DMS114 treated with DMSO at 0.1 percent for 48 hours (cell line): Measurements from ENCODE around the gene GDF10.

Source experiments
- DNase-seq: peaks from one replicate; lab custom pipeline; 2025; ENCODE audit not compliant: unreplicated experiment; lab: John Stamatoyannopoulos, UW

GDF10 gene

DNA sequence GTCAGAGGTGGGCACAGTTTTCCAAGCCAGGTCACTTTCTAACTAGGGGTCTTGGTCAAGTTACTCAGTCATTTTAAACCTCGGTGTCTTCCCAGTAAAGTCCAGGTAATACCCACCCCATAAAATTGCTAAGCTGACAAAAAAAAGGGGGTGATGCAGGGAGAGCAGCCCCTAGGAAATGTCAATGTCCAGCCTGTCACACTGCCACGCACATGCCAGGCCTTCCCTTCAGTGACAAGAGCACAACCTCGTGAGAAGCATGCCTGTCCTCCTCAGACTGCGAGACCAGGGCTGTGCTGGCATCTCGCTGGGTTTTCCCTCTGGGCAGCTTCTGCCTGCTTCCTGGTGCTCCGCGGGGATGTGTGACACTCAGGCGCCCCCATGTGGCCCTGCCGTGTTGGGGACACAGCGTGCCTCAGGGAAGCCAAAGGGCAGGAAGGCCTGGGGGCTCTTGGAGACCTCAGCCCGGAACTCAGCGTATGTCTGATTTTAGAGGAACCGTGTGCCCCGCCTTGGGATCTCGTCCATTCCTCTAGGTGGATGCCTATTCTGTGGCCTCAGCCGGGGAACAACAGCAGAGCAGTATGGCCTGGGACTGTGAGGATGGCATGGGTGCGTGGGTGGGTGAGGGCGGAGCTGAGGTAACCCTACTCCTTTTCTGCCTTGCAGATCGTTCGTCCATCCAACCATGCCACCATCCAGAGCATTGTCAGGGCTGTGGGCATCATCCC is 12.1 kb downstream of the GDF10 start:
- DNase-seq = peak; percentile 57

DNA sequence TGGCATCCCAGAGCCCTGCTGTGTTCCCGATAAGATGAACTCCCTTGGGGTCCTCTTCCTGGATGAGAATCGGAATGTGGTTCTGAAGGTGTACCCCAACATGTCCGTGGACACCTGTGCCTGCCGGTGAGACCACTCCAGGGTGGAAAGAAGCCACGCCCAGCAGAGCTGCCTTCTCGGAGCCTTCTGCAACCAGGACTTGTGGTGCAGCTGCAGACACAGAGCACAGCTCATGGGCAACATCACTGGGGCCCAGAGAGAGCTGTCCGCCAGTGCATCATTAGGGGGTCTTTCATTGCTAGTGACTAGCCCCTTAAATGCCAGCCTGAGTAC is 12.6 kb downstream of the GDF10 start:
- no peak for DNase-seq

DNA sequence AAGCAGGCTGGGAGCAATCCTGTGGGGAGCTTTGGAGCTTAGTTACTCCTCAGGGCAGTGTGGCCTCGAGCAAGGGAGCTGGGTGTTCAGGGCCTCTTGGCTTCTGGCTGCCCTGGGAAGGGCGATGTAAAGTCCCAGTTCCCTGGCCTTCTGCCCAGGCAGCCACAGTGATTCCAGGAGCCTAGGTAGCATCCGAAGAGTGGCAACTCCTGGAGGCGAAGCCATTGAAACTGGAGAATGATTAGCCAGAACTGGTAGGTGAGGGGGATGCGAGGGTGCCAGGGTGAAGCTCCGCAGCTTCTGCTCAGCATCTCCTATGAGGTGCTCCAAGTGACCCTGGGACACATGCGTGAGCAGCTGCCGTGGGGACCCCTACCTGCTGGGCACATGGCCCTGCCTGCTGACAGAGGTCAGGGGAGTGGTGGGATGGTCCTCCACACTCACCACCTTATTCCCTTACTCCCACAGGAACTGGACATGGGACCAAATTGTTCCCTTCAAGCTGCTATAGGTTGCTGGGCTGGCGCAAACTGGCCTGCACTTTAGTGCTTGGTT is 14.5 kb downstream of the GDF10 start:
- DNase-seq = no peak

DNA sequence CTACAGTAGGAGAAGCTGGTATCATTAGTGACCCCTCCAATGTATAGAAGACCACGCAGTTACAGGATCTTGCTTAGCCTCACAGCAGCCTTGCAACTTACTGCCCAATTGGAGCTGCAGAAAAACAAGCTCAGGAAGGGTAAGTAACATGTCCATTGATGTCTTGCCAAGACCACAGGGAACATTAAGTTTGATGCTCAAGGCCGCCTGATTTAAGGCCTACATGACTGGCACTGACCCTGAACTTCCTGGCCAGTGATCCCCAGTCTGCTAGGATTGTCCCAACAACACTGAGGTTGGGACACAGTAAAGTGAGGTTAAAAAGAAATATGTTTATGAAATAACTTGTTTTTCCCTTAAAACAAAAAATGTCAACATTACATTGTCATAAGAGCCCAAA is 15.4 kb downstream of the GDF10 start:
- no peak for DNase-seq

DNA sequence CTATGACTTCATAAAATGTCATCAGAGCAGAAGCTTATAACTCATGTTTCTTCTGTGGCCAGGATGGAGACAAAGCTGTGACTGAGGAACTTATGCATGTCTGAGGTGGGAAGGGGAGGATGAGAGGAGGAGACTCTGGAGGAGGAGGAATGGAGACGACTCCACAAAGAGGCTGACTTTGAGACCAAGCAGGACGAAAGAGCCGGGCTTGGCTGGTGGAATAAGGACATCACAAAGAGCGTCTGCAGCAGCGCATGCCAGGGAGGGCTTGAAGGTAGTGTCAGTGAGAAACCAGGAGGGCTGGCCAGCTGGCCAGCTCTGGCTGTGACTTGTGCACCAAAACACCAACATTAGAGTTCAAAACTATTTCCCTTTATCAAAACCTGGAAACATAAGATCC is 16.1 kb downstream of the GDF10 start:
- no peak for DNase-seq

DNA sequence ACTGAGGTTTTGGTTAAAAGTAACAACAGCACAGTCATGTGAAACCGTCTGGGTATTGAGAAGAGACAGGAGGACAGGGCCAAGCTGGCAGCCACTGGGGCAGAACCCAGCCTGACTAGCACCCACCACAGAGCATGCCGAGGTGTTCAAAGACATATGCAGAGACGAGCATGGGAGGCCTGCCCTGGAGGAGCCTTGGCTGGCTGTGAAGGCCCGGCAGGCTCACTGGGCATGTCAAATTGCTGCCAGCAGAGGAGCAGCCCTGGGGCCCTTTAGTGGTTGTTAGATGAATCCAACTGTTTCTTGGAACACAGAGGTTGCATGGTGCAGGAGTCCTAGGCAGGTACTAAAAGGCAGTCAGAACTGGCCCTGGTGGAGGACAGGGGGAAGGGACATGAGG is 17.3 kb downstream of the GDF10 start:
- no peak for DNase-seq

DNA sequence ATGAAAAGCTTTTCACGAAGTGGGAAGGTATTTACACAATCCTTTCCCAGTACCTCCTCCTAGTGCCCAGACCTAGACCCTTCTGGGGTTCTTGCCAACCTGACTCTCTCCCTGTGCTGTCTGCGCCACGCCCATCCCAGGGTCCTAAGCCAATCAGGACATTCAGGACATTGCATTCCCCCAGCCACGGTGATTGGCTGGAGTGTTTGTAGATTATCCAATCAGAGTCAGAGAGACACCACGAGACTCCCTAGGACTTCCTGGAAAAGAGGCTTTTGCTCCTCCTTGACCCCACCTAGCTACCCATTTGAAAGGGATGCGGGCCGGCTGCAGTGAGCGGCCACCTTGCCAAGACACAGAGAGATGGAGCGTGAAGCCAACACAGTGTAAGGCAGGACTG is 18.7 kb downstream of the GDF10 start:
- no peak for DNase-seq

DNA sequence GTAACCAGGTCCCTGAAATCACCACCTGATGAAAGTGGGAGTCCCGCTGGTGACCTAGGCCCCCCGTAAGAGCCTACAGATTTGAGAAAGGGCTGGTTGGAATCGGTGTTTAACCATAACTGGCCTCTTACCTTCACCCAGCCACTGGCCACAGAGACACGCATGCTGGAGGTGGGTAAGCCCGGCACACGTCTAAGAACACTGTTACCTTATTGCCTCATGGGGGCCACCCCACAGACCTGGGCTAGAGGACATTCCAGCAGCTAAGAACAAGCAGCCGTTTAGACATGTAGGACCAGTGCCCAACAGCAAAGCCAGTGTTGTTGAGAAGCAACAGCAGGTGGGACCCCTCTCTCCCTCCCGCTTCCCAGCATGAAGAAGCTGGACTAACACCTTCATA is 19.8 kb downstream of the GDF10 start:
- no peak for DNase-seq

DNA sequence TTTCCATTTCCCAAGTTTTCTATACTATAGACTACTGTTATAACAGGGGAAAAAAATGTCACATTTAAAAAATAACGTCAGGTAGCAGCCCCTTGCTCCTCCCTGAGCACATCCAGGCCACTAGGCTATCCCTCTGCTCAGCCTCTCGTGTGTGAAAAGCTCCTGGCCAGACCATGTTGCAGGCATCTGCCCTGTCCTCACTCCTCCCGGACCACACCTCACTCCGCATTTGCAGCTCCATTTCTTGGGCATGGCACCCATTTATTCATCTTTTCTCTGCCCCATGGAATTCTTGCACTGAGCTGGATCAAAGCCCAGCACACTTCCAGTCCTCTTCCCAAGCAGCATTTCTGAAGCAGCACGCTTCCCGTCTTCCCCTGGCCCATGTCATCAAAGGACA is 20.8 kb downstream of the GDF10 start:
- DNase-seq = no peak

DNA sequence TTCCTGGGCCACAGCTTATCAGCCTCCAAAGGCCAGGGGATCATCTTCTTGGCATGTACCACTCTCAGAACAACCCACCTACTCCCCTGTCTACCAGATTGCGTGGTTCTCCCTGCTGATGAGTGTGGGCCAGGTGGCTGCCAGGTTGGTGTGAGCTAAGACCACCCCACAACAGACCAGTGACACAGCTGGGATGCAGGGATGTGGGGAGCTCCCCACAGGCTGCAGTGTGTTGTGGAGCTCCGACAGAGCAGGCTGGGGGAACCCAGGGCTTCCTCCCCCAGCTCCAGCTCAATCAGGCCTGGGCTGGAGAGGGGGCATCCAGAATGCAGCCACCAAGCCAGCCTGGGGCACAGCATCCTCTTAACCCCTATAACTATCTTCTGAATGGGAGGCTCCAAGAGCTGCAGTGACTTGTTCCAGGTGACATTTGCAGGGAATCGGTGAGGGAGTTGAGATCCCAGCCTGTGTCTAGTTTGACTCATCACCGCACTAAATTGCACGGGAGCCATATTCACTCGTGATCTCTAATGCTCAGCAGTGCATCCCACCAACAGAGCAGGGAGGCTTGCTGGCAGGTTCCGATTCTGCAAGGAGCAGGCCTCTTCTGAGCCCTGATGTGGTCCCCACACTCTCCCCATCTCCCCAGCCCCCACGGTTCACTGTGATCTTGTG is 21.7 kb downstream of the GDF10 start:
- DNase-seq = no peak

DNA sequence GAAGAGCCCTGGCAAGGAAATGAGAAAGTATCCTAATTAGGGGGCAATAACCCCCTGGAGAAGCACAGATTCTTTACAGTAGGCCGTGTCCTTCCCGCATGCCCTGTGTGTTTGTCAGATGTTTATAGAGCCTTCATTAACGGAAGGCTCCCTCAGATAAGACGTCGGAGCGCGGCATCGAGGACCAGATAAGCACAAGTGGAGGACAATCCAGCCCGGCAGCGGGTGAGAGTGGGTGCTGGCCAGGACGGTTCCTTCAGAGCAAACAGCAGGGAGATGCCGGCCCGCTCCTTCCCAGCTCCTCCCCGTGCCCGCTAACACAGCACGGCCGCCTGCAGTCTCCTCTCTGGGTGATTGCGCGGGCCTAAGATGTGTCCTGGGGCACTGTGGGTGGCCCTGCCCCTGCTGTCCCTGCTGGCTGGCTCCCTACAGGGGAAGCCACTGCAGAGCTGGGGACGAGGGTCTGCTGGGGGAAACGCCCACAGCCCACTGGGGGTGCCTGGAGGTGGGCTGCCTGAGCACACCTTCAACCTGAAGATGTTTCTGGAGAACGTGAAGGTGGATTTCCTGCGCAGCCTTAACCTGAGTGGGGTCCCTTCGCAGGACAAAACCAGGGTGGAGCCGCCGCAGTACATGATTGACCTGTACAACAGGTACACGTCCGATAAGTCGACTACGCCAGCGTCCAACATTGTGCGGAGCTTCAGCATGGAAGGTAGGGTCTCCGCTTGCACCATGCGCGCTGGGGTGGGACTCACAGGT is 22.5 kb downstream of the GDF10 start, which contains the start of gene GDF2:
GDF2 (plus strand) TSS at position 155 of the 762 bp plus-strand sequence; CDS start at position 370, 215 bp downstream.
- no peak for DNase-seq

DNA sequence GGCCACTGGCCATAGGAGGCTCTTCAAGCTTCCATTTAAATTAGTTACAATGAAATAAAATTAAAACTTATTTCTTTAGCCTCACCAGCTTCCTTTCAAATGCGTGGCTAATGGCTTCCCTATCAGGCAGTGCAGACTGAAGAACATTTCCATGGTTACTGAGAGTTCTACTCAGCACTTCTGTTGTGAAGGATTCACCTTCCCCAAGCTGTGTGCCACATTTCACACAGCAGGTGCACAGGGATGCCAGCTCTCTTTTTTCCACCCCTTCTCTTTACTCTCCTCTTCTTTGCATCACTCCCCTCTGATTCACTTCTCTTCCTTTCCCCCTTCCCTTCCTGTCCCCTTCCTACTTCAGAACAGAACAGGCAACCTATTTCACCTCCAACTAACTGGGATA is 23.1 kb downstream of the GDF10 start:
- DNase-seq = no peak

DNA sequence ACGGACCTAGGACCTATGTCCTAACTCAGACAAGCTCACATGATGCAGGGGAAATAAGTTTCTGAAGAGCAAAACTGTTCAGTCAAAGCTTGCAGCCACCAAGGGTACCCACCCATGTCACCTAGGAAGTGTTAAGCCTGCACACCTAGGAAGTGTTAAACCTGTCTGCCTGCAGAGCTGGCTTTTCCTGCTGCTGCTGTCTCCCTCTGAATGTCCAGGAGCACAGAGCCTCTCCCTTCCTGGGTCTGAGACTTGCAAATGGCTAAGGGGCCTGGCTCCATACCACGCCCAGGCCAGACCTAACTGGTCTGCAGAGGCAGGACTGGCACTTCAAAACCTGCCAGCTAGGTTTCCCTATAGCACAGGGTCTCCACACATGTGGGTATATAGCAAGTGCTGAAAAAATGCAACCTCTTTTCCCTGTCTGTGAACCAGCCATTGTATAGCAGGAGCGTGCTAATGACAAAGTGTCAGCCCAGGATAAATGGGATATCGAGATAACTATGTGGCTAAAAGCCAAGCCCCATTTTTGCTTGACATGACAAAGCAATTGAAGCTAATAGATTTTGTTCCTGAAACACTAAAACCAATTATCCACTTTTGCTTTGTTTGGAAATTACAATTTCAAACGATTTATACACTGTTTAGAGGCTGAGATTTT is 23.8 kb downstream of the GDF10 start:
- no peak for DNase-seq

DNA sequence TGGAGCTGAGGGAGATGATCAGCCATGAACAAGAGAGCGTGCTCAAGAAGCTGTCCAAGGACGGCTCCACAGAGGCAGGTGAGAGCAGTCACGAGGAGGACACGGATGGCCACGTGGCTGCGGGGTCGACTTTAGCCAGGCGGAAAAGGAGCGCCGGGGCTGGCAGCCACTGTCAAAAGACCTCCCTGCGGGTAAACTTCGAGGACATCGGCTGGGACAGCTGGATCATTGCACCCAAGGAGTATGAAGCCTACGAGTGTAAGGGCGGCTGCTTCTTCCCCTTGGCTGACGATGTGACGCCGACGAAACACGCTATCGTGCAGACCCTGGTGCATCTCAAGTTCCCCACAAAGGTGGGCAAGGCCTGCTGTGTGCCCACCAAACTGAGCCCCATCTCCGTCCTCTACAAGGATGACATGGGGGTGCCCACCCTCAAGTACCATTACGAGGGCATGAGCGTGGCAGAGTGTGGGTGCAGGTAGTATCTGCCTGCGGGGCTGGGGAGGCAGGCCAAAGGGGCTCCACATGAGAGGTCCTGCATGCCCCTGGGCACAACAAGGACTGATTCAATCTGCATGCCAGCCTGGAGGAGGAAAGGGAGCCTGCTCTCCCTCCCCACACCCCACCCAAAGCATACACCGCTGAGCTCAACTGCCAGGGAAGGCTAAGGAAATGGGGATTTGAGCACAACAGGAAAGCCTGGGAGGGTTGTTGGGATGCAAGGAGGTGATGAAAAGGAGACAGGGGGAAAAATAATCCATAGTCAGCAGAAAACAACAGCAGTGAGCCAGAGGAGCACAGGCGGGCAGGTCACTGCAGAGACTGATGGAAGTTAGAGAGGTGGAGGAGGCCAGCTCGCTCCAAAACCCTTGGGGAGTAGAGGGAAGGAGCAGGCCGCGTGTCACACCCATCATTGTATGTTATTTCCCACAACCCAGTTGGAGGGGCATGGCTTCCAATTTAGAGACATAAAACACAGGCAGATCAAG is 25.6 kb downstream of the GDF10 start:
- no peak for DNase-seq

DNA sequence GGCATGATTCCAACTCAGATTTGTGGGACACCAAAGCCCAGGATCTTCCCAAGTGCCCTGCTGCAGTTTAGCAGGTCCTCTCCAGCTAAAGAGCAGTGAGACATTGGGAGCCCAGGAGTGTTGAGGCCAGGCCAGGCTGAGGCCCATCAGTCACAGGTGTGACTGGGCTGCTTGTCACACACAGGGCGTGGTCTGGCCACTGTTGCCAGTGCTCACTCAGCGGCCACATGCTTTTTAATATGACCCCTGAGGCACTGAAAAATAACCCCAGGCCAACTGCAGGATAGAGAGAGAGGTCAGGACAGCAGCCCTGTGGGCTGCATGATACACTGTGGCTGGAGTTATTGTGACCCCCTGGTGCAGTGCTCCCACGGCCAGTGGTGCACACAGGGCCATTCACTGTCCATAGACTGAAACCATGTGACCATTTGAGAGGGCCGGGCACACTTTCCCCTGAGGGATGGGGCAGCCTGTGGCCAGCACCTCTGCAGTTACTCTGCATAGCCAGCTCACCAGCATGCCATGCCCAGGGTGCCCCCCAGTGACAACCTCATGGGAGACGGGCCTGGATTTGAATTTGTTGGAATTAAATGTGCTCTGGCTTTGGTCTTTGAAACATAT is 26.4 kb downstream of the GDF10 start:
- DNase-seq = no peak

DNA sequence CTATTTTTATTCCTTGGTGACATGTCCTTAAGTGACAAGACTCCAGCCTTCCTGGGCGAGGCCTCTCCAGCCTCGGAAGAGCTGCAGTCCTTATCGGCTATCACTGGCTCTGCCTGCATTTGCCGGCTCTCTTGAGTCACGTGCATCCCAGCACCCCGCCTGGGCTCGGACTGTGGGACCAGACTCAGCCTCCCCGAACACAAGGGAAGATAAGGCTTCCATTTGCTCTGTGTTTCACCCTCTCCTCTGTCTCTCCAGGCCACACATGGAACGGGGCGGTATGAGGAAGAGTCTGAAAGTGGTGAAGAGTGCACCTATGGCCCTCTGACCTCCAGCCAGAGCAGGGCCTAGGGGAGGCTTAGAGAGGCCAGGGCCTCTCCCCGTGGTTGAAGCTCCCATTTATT is 26.9 kb downstream of the GDF10 start:
- no peak for DNase-seq

DNA sequence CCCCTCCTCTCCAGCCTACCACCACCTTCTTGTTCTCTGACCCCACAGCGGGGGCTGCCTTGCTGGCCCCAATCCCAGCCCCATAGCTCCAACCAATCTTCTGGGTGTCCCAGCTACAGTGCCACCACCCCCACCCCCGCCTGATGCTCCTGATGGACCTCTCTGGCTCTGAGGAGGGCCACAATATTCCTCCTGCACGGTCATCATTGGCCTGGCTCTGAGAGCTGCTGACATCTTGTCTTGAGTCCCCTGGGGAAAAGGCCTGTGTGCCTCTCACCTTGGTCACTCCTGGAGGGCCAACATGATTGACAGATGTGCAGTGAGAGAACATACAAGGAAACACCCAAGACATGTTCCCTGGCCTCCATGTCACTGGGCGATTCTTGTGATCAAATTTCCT is 29.9 kb downstream of the GDF10 start:
- no peak for DNase-seq

DNA sequence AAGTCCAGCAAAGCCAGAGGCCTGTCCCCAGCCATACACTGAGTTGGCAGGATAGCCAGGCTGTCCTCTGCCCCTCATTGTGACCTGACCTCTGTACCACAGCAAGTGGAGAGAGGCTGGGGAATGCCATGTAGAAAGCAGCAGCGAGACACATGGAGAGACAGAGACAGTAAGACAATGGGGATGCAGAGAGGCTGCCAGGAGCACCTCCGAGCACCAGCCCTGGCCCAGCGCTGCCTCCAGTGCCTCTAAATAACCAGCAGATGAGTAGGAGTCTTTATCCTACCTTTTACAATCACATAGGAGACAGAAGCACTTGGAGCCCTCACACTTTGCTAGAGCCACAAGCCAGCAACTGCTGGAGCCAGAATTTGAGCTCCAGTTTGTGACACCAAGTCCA is 30.4 kb downstream of the GDF10 start:
- DNase-seq = no peak

DNA sequence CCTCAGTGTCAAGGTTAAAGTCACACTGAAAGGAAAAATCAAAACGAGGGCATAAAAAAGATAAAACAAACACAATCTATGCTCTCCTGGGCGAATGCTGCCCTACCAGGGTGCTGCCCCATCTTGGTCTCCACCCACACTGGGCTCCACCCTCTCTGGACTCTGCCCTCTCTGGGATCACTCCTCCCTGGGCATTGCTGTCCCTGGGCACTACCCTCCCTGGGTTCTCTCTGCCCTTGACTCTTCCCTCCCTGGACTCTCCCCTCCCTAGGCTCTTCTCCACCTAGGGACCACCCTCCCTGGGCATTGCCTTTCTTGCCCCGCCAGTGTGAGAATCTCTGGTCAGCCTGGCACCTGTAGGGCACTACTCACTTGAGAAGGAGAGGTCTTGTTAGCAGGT is 30.8 kb downstream of the GDF10 start:
- DNase-seq = no peak

DNA sequence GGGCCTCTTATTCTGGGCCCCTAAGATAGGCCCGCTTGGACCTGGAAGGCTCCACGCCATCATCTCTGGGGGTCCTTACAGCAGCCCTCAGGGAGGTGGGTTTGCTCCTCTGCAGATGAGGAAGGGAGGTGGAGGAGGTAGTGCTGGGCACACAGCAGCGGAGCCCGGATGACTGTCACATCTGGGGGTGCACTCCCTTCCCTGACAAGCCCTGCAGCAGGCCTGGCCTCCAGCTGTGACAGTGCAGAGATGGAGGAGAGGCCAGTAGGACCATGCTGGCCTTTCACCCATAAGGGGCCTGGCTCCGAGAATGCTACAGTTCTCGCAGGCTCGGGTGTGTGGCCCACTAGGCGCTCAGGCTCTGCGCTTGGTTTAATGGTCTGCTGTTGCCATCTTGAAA is 31.5 kb downstream of the GDF10 start:
- no peak for DNase-seq
